A673 (cell line): ENCODE results near the gene FAM200C. TPM values are rescaled to one million over a fixed set of nuclear protein-coding genes. Genes with fewer than 3 reads are reported as not detected.

Experiments used
- BruUV-seq: library from RNA; stranded (reverse); fragments of 400-500 nt; replicated peaks from 2 replicates; lab custom pipeline; 2021; lab: Mats Ljungman, UMichigan
- CTCF ChIA-PET: fragments of 300-600 bp; sonication (Branson Sonifier 250); formaldehyde crosslinking; loops from one replicate; lab custom pipeline; 2022; ENCODE audit warnings: antibody characterized with exemption; lab: Charles Lee
- POLR2A ChIA-PET: fragments of 300-600 bp; sonication (Branson Sonifier 250); formaldehyde crosslinking; loops from one replicate; lab custom pipeline; 2022; ENCODE audit warnings: antibody characterized with exemption; ENCODE audit not compliant: low non-redundant PET; lab: Charles Lee
- DNase-seq: peaks from one replicate; pipeline ENCODE4 v3.0.0-alpha.2; 2015; ENCODE audit warnings: low spot score
- H3K27ac ChIP-seq: fragments of 200-600 bp; sonication (generic); 2 replicates; pipeline ENCODE4 v1.5.1; 2016; ENCODE audit warnings: mixed run types, low read depth, mild to moderate bottlenecking, mixed read lengths, antibody characterized with exemption, low read length; ENCODE audit not compliant: poor library complexity, severe bottlenecking
- H3K27me3 ChIP-seq: fragments of 200-600 bp; sonication (generic); replicated peaks from 2 replicates; pipeline ENCODE4 v1.6.1; 2017; ENCODE audit warnings: mixed run types, low read depth, mild to moderate bottlenecking, mixed read lengths, antibody characterized with exemption, low read length; ENCODE audit not compliant: insufficient read depth, poor library complexity
- H3K36me3 ChIP-seq: fragments of 200-600 bp; sonication (generic); 2 replicates; pipeline ENCODE4 v1.6.1; 2016; ENCODE audit warnings: mixed run types, mild to moderate bottlenecking, mixed read lengths, antibody characterized with exemption, low read length; ENCODE audit not compliant: insufficient read depth, poor library complexity, severe bottlenecking
- H3K4me1 ChIP-seq: fragments of 200-600 bp; sonication (generic); 2 replicates; pipeline ENCODE4 v1.6.1; 2017; ENCODE audit warnings: mixed run types, mild to moderate bottlenecking, mixed read lengths, antibody characterized with exemption, low read length; ENCODE audit not compliant: insufficient read depth, poor library complexity, severe bottlenecking
- H3K4me3 ChIP-seq: fragments of 200-600 bp; sonication (generic); 2 replicates; pipeline ENCODE4 v1.5.1; 2016; ENCODE audit warnings: low read depth, mixed run types, mild to moderate bottlenecking, mixed read lengths, low read length; ENCODE audit not compliant: poor library complexity, severe bottlenecking
- H3K9me3 ChIP-seq: fragments of 200-600 bp; sonication (generic); 2 replicates; pipeline ENCODE4 v1.6.1; 2016; ENCODE audit warnings: mixed run types, low read depth, mild to moderate bottlenecking, mixed read lengths, antibody characterized with exemption, low read length; ENCODE audit not compliant: poor library complexity, severe bottlenecking
- CTCF ChIP-seq: fragments of 300-800, 200-600 bp; sonication (generic); conservative IDR thresholded peaks from 2 replicates; pipeline ENCODE4 v1.5.1; 2017; ENCODE audit warnings: low read depth, mild to moderate bottlenecking, antibody characterized with exemption, low read length, moderate library complexity, mixed read lengths
- EZH2 ChIP-seq: fragments of 200-600 bp; sonication (generic); IDR thresholded peaks from 2 replicates; pipeline ENCODE4 v1.6.1; 2017; ENCODE audit warnings: borderline replicate concordance, low read depth, mild to moderate bottlenecking, mixed read lengths, antibody characterized with exemption, low read length; ENCODE audit not compliant: poor library complexity, severe bottlenecking
- intact Hi-C: fragments of 100-400 bp; cut with micrococcal nuclease; formaldehyde crosslinking; loops from one replicate; pipeline ENCODE4 v1.10.0; 2022; ENCODE audit not compliant: unreplicated experiment
- total RNA-seq: library from RNA; stranded (reverse); gene quantifications from 2 replicates; pipeline ENCODE4 v1.2.3, GENCODE V29; 2021

The FAM200C gene
- total RNA-seq, 1 experiment from 2014 or later = 6.3 TPM

DNA sequence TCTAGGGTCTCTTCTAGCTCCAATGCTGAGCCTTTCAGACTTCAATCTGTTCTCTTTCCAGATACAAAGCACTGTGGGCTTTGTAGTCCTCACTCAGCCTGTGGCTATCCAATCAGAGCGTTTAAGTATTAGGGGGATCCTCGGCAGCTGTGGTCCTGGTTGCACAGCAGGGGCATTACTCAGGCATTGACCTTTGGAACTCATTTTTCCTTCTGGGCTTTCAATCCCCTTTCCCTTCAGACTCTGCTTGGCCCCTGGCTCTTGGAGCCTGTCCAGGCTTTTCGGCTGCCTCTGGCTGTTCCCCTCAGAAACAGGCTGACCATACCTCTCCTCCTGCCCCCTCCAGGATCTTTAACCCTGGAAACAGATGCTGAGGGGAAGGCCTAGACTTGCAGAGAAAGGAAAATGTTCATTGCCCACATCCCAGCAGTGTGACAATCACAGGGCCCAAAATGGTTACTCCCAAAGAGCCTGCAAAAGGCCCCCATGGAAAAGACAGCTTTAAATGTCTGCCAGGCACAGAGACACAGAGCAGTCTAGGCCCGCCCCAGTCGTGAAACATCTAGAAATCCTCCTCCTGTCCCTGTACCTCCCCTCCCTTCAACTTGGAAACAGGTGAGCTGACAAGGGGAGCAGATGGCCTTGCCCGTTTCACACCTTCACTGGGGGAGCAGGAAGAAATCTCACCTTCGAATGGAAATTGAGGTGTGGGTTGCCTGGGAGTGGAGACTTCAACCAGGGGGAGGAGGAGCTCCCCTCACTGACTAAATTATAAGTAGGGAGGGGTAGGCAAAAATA is 43.1 kb downstream of the FAM200C start:
- intact Hi-C loops = no loop called here

GRCh38 chr5:160354666-160355065 is 45.2 kb downstream of the FAM200C start:
- no peak overlapping the region for H3K27ac ChIP-seq
- intact Hi-C loops = no loop called here
- CTCF ChIA-PET = no interaction called here
- no peak for DNase-seq
- H3K27me3 ChIP-seq = no peaks in the 10 kb centered on the region
- H3K9me3 ChIP-seq = no peaks in the 10 kb centered on the region
- no peak for TF ChIP-seq EZH2
- TF ChIP-seq CTCF = no peak
- H3K4me3 ChIP-seq = no peak overlapping the region
- H3K36me3 ChIP-seq = no peaks in the 10 kb centered on the region
- POLR2A ChIA-PET = no interaction called here
- no peaks in the 10 kb centered on the region for H3K4me1 ChIP-seq
- no TSS peak for BruUV-seq

More for the DNA sequence above, 43.1 kb downstream of the FAM200C start:
- BruUV-seq = no TSS peak
- Histone ChIP-seq H3K27me3 (no peaks in the 10 kb centered on the region), H3K4me3 (no peak overlapping the region), H3K36me3 (no peaks in the 10 kb centered on the region), H3K27ac (no peak overlapping the region), H3K9me3 (no peaks in the 10 kb centered on the region), H3K4me1 (no peaks in the 10 kb centered on the region)
- no peak for DNase-seq
- CTCF ChIA-PET = interaction anchor here (0.6 kb wide), 1 partner anchor 12 kb away, joined by 3 read pairs; no protein-coding TSS in a partner anchor
- no peak for TF ChIP-seq EZH2
- TF ChIP-seq CTCF = no peak
- POLR2A ChIA-PET = no interaction called here

- Histone ChIP-seq H3K27ac (no peak overlapping the region), H3K36me3 (no peaks in the 10 kb centered on the region), H3K4me1 (no peaks in the 10 kb centered on the region), H3K4me3 (no peak overlapping the region), H3K27me3 (no peaks in the 10 kb centered on the region), H3K9me3 (no peaks in the 10 kb centered on the region)
- no peak for DNase-seq
- intact Hi-C loops = no loop called here
- no TSS peak for BruUV-seq
- POLR2A ChIA-PET = interaction anchor here (0.7 kb wide), 1 partner anchor 832 kb away, joined by 16 read pairs; no protein-coding TSS in a partner anchor
- CTCF ChIA-PET = no interaction called here
- TF ChIP-seq CTCF (no peak), EZH2 (no peak)
Measured at GRCh38 chr5:160353379-160353778, 46.5 kb downstream of the FAM200C start.
